HuH-7 (cell line): Measurements from ENCODE around the gene COPS2.
"Not testable (repeated sequence)": the region's sequence is repeated elsewhere in the genome, so short reads cannot be mapped to it uniquely, and the experiment has no call there.

ENCODE experiments used
- DNase-seq: peaks from one replicate; pipeline ENCODE4 v3.0.0; 2011; ENCODE audit warnings: low spot score

Gene COPS2

GRCh38 chr15:49103002-49103401 is 52.4 kb downstream of the COPS2 start:
- no peak for DNase-seq

GRCh38 chr15:49101536-49101935 is 53.9 kb downstream of the COPS2 start:
- DNase-seq, result no peak

- peak; percentile 75 for DNase-seq
These were observed 59.2 kb downstream of the COPS2 start for GRCh38 chr15:49096090-49096750.

- no peak for DNase-seq
These were observed 60.5 kb downstream of the COPS2 start for GRCh38 chr15:49094923-49095322.

- DNase-seq, result no peak
These were observed 61.9 kb downstream of the COPS2 start for GRCh38 chr15:49093252-49094105.

- no peak for DNase-seq
These were observed 66.4 kb downstream of the COPS2 start for GRCh38 chr15:49088996-49089395.

- DNase-seq, result no peak
These were observed 69.5 kb downstream of the COPS2 start for GRCh38 chr15:49085696-49086459.

GRCh38 chr15:49084285-49084570 is 71.2 kb downstream of the COPS2 start:
- no peak for DNase-seq

GRCh38 chr15:49083401-49084284 is 71.8 kb downstream of the COPS2 start:
- no peak for DNase-seq

- DNase-seq, result no peak
These were observed 72.4 kb downstream of the COPS2 start for GRCh38 chr15:49082960-49083359.

GRCh38 chr15:49079340-49080039 is 75.9 kb downstream of the COPS2 start:
- DNase-seq, result no peak

GRCh38 chr15:49075881-49076280 is 79.5 kb downstream of the COPS2 start:
- DNase-seq, result no peak

GRCh38 chr15:49074589-49075287 is 80.7 kb downstream of the COPS2 start:
- DNase-seq, result not testable (repeated sequence)
